GM23338 (cell line): ENCODE data around the gene NEURL1.

Experiments
- EZH2 ChIP-seq: fragments of 200-600 bp; sonication (generic); IDR thresholded peaks from one replicate; pipeline ENCODE4 v1.8.0; 2017; ENCODE audit warnings: antibody characterized with exemption, mild to moderate bottlenecking, low read depth; ENCODE audit not compliant: unreplicated experiment
- POLR2AphosphoS5 ChIP-seq: IDR thresholded peaks from 2 replicates; pipeline ENCODE4 v1.6.1; 2016; ENCODE audit warnings: antibody characterized with exemption, low read depth

DNA sequence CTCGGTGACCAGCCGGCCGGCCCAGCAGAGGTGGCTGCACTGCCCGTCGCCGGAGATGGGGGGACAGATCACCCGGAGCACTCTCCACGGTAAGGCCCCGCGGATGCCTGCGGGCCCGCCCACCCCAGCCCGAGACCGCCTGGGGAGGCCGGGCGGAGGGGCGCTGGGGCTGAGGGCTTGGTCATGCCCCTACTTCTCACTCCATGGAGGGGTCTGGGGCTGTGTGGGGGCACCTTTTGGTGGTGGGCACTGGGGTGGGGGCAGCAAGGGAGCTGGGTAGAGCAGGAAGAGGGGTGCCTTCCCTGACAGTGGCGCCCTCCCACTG is 61.8 kb downstream of the NEURL1 start:
- no peak for TF ChIP-seq POLR2AphosphoS5
- TF ChIP-seq EZH2, result no peak
